ENCODE results near the gene PRSS56. TPM values are rescaled to one million over a fixed set of nuclear protein-coding genes. Genes with fewer than 3 reads are reported as not detected.
A peak's percentile ranks its signal among the peaks of the same experiment; 100 is the strongest.

PRSS56 gene
- total RNA-seq, 2 donors from 2014 or later: not detected

GRCh38 chr2:232485757-232486557 lies 34.2 kb upstream of the PRSS56 start:
- Histone ChIP-seq H3K9ac (ENCODE audit: extremely low read depth, low read length, poor library complexity, severe bottlenecking) (no peak overlapping the region), H3K9me3 (ENCODE audit: control insufficient read depth, low read length) (no peaks in the 10 kb centered on the region), H3K27ac (ENCODE audit: low read depth, low read length) (no peak overlapping the region), H3K36me3 (ENCODE audit: control insufficient read depth, insufficient read depth, low read length) (no peaks in the 10 kb centered on the region), H3K27me3 (ENCODE audit: control insufficient read depth, insufficient read depth, low read length, poor library complexity, severe bottlenecking) (peaks cover 77% of the 10 kb centered on the region), H3K4me1 (ENCODE audit: control insufficient read depth, insufficient read depth, low read length) (no peaks in the 10 kb centered on the region), H3K4me3 (ENCODE audit: low read length) (no peak overlapping the region)
- Mint-ChIP-seq H3K4me1 (peaks cover 7% of the 10 kb centered on the region), H3K27ac (no peak overlapping the region), H3K36me3 (ENCODE audit: low read depth) (no peaks in the 10 kb centered on the region), H3K27me3 (ENCODE audit: insufficient read depth) (peaks cover 74% of the 10 kb centered on the region), H3K4me3 (peak overlapping the region; percentile 37), H3K9me3 (no peaks in the 10 kb centered on the region)
- WGBS, 2 experiments (ENCODE audit: insufficient coverage in 1 of 2, insufficient read length in 1 of 2): 5% methylated on average over 61 to 111 of the region's 111 CpGs
- peak; percentile 78 for DNase-seq
- no peak for TF ChIP-seq CTCF (conservative IDR thresholded peaks at IDR 0.05)

GRCh38 chr2:232486558-232487384 lies 33.4 kb upstream of the PRSS56 start:
- 8 to 10% methylated on average over 14 to 74 of the region's 74 CpGs for WGBS, 2 experiments (ENCODE audit: insufficient coverage in 1 of 2, insufficient read length in 1 of 2)
- Mint-ChIP-seq H3K36me3 (ENCODE audit: low read depth) (no peaks in the 10 kb centered on the region), H3K9me3 (no peaks in the 10 kb centered on the region), H3K27me3 (ENCODE audit: insufficient read depth) (peaks cover 76% of the 10 kb centered on the region), H3K4me3 (peak overlapping the region; percentile 51), H3K27ac (no peak overlapping the region), H3K4me1 (peaks cover 7% of the 10 kb centered on the region)
- Histone ChIP-seq H3K4me1 (ENCODE audit: control insufficient read depth, insufficient read depth, low read length) (no peaks in the 10 kb centered on the region), H3K9ac (ENCODE audit: extremely low read depth, low read length, poor library complexity, severe bottlenecking) (no peak overlapping the region), H3K27me3 (ENCODE audit: control insufficient read depth, insufficient read depth, low read length, poor library complexity, severe bottlenecking) (peaks cover 76% of the 10 kb centered on the region), H3K9me3 (ENCODE audit: control insufficient read depth, low read length) (no peaks in the 10 kb centered on the region), H3K36me3 (ENCODE audit: control insufficient read depth, insufficient read depth, low read length) (no peaks in the 10 kb centered on the region), H3K27ac (ENCODE audit: low read depth, low read length) (no peak overlapping the region), H3K4me3 (ENCODE audit: low read length) (no peak overlapping the region)
- no peak for TF ChIP-seq CTCF (conservative IDR thresholded peaks at IDR 0.05)
- DNase-seq: peak; percentile 72

- Histone ChIP-seq H3K4me1 (ENCODE audit: control insufficient read depth, insufficient read depth, low read length) (no peaks in the 10 kb centered on the region), H3K9ac (ENCODE audit: extremely low read depth, low read length, poor library complexity, severe bottlenecking) (no peak within 1 kb of the TSS), H3K27me3 (ENCODE audit: control insufficient read depth, insufficient read depth, low read length, poor library complexity, severe bottlenecking) (peaks cover 70% of the 10 kb centered on the region), H3K36me3 (ENCODE audit: control insufficient read depth, insufficient read depth, low read length) (no peaks in the 10 kb centered on the region), H3K9me3 (ENCODE audit: control insufficient read depth, low read length) (no peaks in the 10 kb centered on the region), H3K4me3 (ENCODE audit: low read length) (no peak within 1 kb of the TSS), H3K27ac (ENCODE audit: low read depth, low read length) (no peak within 1 kb of the TSS)
- Mint-ChIP-seq H3K4me1 (peaks cover 9% of the 10 kb centered on the region), H3K27me3 (ENCODE audit: insufficient read depth) (peaks cover 76% of the 10 kb centered on the region), H3K4me3 (peak within 1 kb of the TSS; percentile 51), H3K27ac (no peak within 1 kb of the TSS), H3K36me3 (ENCODE audit: low read depth) (no peaks in the 10 kb centered on the region), H3K9me3 (no peaks in the 10 kb centered on the region)
- TF ChIP-seq CTCF (conservative IDR thresholded peaks at IDR 0.05): no peak
- 1 to 3% methylated on average over 39 to 102 of the region's 102 CpGs for WGBS, 2 experiments (ENCODE audit: insufficient coverage in 1 of 2, insufficient read length in 1 of 2)
- peak; percentile 82 for DNase-seq
These were observed 32.6 kb upstream of the PRSS56 start, which contains the start of gene ECEL1 for GRCh38 chr2:232487385-232488096. ECEL1 (minus strand) TSS chr2:232487834; CDS start chr2:232486653, 1,181 bp downstream.
